ENCODE measurements around the gene MINAR2. TPM values are rescaled to one million over a fixed set of nuclear protein-coding genes. Genes with fewer than 3 reads are reported as not detected.

The MINAR2 gene, protein sequence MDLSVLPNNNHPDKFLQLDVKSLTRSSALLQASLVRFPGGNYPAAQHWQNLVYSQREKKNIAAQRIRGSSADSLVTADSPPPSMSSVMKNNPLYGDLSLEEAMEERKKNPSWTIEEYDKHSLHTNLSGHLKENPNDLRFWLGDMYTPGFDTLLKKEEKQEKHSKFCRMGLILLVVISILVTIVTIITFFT
- not detected in 2 replicates for total RNA-seq

DNA sequence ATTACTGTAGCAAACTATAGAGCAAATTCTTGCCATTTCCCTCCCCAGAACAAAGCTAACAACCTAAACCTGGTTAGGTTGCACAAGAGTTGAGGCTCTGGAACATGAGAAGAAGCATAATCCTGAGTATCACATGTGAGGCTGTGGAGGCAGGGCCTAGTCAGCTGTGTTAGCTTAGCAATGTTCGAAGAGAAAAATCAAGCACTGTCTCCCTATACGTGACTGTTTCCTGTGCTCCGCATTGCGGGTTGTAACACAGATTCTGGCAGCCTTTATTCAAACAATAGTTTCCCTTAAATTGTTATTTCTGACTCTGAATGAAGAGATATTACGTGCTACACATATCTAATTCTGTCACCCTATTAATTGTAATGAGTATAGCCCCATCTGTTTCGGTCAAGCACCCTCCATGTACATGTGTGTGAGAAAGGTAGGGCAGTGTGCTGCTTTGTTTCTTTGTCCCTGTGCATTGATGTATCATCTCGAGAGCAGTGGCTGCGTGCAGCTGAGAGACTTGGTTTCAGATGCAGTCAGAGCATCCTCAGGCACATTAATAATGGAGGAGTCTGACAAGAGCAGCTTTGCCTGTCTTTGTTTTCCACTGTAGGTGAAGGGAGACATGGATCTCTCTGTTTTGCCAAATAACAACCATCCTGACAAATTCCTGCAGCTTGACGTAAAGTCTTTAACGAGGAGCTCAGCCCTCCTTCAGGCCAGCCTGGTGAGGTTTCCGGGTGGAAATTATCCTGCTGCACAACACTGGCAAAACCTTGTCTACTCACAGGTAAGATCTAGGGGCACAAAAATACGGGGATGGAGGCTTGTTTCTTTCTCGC lies at the start of gene MINAR2:
TSS of gene MINAR2 (plus strand) at position 523 of the 836 bp plus-strand sequence. CDS start at position 620, 97 bp downstream.
- H3K36me3 Mint-ChIP-seq (ENCODE audit: low read depth) = no peaks in the 10 kb centered on the region
- H3K27me3 Mint-ChIP-seq (ENCODE audit: low read depth) = no peaks in the 10 kb centered on the region
- H3K4me1 Mint-ChIP-seq (ENCODE audit: low read depth) = no peaks in the 10 kb centered on the region
- H3K4me3 Mint-ChIP-seq (ENCODE audit: low read depth) = no peak within 1 kb of the TSS
- no peaks in the 10 kb centered on the region for H3K9me3 Mint-ChIP-seq
- DNase-seq (ENCODE audit: low spot score) = no peak
- intact Hi-C loops (cut with micrococcal nuclease) = no loop called here
- H3K27ac Mint-ChIP-seq = no peak within 1 kb of the TSS

- no peak overlapping the region for H3K27ac Mint-ChIP-seq
- H3K36me3 Mint-ChIP-seq (ENCODE audit: low read depth) = no peaks in the 10 kb centered on the region
- intact Hi-C loops (cut with micrococcal nuclease) = no loop called here
- no peaks in the 10 kb centered on the region for H3K9me3 Mint-ChIP-seq
- no peak for DNase-seq (ENCODE audit: low spot score)
- no peaks in the 10 kb centered on the region for H3K27me3 Mint-ChIP-seq (ENCODE audit: low read depth)
- no peak overlapping the region for H3K4me3 Mint-ChIP-seq (ENCODE audit: low read depth)
- no peaks in the 10 kb centered on the region for H3K4me1 Mint-ChIP-seq (ENCODE audit: low read depth)
Observed at GRCh38 chr5:129698661-129699060, 49.2 kb upstream of the MINAR2 start.

GRCh38 chr5:129716235-129716634 lies 31.7 kb upstream of the MINAR2 start:
- H3K27me3 Mint-ChIP-seq (ENCODE audit: low read depth) = no peaks in the 10 kb centered on the region
- intact Hi-C loops (cut with micrococcal nuclease) = no loop called here
- H3K4me3 Mint-ChIP-seq (ENCODE audit: low read depth) = no peak overlapping the region
- H3K36me3 Mint-ChIP-seq (ENCODE audit: low read depth) = no peaks in the 10 kb centered on the region
- no peak overlapping the region for H3K27ac Mint-ChIP-seq
- no peak for DNase-seq (ENCODE audit: low spot score)
- H3K9me3 Mint-ChIP-seq = no peaks in the 10 kb centered on the region
- no peaks in the 10 kb centered on the region for H3K4me1 Mint-ChIP-seq (ENCODE audit: low read depth)

DNA sequence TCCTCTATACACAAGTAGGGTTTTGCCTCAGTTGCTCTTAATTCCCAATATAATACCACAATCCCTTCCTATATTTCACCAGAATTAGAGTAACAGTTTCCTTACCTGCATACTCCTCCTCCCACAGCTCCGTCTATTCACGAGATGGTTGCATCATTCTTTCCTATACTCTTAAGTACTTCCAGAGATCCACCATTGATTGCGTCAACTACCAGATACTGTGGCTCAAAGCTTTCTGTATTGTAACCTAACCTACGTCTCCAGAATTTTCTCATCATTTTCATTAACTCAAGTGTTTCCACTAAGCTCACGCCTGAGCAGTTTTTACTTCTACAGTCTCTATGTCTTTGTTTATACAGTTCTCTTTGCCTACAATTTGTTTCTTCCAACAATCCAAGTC lies 31.2 kb upstream of the MINAR2 start:
- no peak for DNase-seq (ENCODE audit: low spot score)
- Mint-ChIP-seq H3K27ac (no peak overlapping the region), H3K9me3 (no peaks in the 10 kb centered on the region), H3K4me3 (ENCODE audit: low read depth) (no peak overlapping the region), H3K4me1 (ENCODE audit: low read depth) (no peaks in the 10 kb centered on the region), H3K27me3 (ENCODE audit: low read depth) (no peaks in the 10 kb centered on the region), H3K36me3 (ENCODE audit: low read depth) (no peaks in the 10 kb centered on the region)
- intact Hi-C loops (cut with micrococcal nuclease) = no loop called here

GRCh38 chr5:129717751-129718310 lies 30.1 kb upstream of the MINAR2 start:
- no peaks in the 10 kb centered on the region for H3K9me3 Mint-ChIP-seq
- intact Hi-C loops (cut with micrococcal nuclease) = no loop called here

GRCh38 chr5:129718471-129719090 lies 29.3 kb upstream of the MINAR2 start:
- DNase-seq (ENCODE audit: low spot score) = no peak
- H3K9me3 Mint-ChIP-seq = no peaks in the 10 kb centered on the region
- intact Hi-C loops (cut with micrococcal nuclease) = no loop called here
- H3K4me3 Mint-ChIP-seq (ENCODE audit: low read depth) = no peak overlapping the region
- H3K4me1 Mint-ChIP-seq (ENCODE audit: low read depth) = no peaks in the 10 kb centered on the region
- no peaks in the 10 kb centered on the region for H3K27me3 Mint-ChIP-seq (ENCODE audit: low read depth)
- H3K27ac Mint-ChIP-seq = no peak overlapping the region
- no peaks in the 10 kb centered on the region for H3K36me3 Mint-ChIP-seq (ENCODE audit: low read depth)

More at GRCh38 chr5:129717751-129718310, 30.1 kb upstream of the MINAR2 start:
- Mint-ChIP-seq H3K27me3 (ENCODE audit: low read depth) (no peaks in the 10 kb centered on the region), H3K4me3 (ENCODE audit: low read depth) (no peak overlapping the region), H3K27ac (no peak overlapping the region), H3K4me1 (ENCODE audit: low read depth) (no peaks in the 10 kb centered on the region), H3K36me3 (ENCODE audit: low read depth) (no peaks in the 10 kb centered on the region)
- no peak for DNase-seq (ENCODE audit: low spot score)

DNA sequence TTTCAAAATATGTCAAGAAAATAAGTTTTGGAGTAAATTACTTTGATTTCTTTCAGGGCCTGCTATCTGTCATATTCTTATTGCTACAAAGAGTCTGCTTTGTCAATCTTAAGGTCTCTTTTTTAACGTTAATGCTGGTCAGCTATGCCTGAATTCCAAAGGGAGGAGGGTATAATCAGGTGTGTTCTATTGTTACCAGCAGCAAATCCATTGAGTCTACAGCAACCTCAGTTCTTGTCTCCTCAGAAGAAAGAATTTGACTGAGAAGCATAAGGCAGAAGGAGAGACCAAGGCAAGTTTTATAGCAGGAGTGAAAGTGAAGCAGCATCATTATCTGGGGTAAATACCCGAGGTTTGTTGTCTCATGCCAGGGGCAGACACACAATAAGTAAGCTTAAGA lies 23.7 kb upstream of the MINAR2 start:
- Mint-ChIP-seq H3K27me3 (ENCODE audit: low read depth) (no peaks in the 10 kb centered on the region), H3K36me3 (ENCODE audit: low read depth) (no peaks in the 10 kb centered on the region), H3K4me1 (ENCODE audit: low read depth) (no peaks in the 10 kb centered on the region), H3K4me3 (ENCODE audit: low read depth) (no peak overlapping the region), H3K9me3 (no peaks in the 10 kb centered on the region), H3K27ac (no peak overlapping the region)
- intact Hi-C loops (cut with micrococcal nuclease) = no loop called here
- DNase-seq (ENCODE audit: low spot score) = no peak

DNA sequence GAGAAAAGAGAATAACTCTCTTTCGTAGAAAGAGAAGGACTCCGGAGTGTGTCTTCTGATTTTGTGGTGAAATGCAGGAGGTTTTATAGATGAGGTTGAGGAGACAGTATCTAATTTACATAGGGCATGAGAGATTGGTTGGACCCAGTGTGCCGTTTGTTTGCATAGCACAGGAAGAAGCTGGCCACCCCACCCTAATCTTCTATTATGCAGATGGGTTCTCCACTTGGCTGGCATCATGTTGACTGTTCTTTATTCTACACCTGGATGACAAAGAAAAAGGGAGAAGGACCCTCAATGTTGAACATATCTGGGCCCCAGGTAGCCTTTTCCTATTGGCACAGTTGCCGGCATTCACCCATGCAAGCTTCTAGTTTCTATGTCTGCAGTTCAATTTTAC lies 23.2 kb upstream of the MINAR2 start:
- no peaks in the 10 kb centered on the region for H3K9me3 Mint-ChIP-seq
- DNase-seq (ENCODE audit: low spot score) = no peak
- H3K4me1 Mint-ChIP-seq (ENCODE audit: low read depth) = no peaks in the 10 kb centered on the region
- no peaks in the 10 kb centered on the region for H3K36me3 Mint-ChIP-seq (ENCODE audit: low read depth)
- intact Hi-C loops (cut with micrococcal nuclease) = no loop called here
- no peaks in the 10 kb centered on the region for H3K27me3 Mint-ChIP-seq (ENCODE audit: low read depth)
- no peak overlapping the region for H3K27ac Mint-ChIP-seq
- H3K4me3 Mint-ChIP-seq (ENCODE audit: low read depth) = no peak overlapping the region

DNA sequence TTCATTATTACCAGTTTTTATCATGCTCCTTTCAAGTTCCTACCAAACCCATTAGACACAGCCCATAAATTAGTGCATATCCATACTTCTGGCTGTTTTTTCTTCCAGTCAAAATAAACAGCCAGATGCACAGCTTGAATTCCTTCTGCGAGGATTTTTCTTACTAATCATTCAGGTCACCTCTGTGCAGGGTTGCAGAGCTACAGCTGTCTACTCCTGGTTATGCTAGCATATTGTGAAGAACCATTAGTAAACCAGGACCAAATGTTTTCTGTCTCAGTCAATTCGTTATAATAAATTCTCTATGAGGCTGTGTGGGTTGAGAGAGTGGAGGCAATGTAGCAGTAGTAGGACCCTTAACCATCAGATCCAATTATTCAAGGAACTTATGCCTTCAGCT lies 8.1 kb upstream of the MINAR2 start:
- Mint-ChIP-seq H3K4me3 (ENCODE audit: low read depth) (no peak overlapping the region), H3K27me3 (ENCODE audit: low read depth) (no peaks in the 10 kb centered on the region), H3K36me3 (ENCODE audit: low read depth) (no peaks in the 10 kb centered on the region), H3K9me3 (no peaks in the 10 kb centered on the region), H3K4me1 (ENCODE audit: low read depth) (no peaks in the 10 kb centered on the region), H3K27ac (no peak overlapping the region)
- intact Hi-C loops (cut with micrococcal nuclease) = no loop called here
- DNase-seq (ENCODE audit: low spot score) = no peak

DNA sequence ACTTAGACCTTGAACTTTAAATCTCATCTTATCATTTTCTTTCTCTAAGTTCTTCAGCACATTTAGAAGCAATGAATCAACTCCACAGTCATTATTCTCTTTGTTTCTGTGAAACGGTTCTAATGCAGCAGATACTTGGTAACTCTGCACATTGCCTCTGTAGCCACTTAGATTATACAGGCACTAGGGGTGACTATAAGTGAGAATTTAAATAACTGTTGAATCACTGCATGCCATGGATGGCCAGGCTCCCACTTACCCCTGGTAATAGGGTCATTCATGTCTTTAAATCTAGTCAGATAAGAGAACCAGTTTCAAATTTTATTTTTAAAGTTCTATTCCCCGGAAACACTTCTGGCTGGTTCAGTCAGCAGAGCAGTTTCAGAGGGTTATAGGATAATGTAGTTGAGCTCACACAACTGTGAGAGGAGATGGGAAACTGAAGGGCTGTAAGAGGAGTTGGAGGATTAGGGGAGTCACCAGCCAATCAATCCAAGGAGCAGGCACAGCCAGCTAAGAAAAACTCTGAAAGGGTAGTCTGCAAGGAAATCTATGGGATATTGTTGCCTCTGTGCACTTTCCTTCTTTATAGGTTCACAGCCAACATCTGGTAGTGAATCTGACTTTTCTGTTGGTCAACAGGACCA lies 4.2 kb upstream of the MINAR2 start:
- no peak overlapping the region for H3K4me3 Mint-ChIP-seq (ENCODE audit: low read depth)
- H3K9me3 Mint-ChIP-seq = no peaks in the 10 kb centered on the region
- H3K27me3 Mint-ChIP-seq (ENCODE audit: low read depth) = no peaks in the 10 kb centered on the region
- no peak overlapping the region for H3K27ac Mint-ChIP-seq
- H3K4me1 Mint-ChIP-seq (ENCODE audit: low read depth) = no peaks in the 10 kb centered on the region
- DNase-seq (ENCODE audit: low spot score) = no peak
- H3K36me3 Mint-ChIP-seq (ENCODE audit: low read depth) = no peaks in the 10 kb centered on the region
- intact Hi-C loops (cut with micrococcal nuclease) = no loop called here

DNA sequence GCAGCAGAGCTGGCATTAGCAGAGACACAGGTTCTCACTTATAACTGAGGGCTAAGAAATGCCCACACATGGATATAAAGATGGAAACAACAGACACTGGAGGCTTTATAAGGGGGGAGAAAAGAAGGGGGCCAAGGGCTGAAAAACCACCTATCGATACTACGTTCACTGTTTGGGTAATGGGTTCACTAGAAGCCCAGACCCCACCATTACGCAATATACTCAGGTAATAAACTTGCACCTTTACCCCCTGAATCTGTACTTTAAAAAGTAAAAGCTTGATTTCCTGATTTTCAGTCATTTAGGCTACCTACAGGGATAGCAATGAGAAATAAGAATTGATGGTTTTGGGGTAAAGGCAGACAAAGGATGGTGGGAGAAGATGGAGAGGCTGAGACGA lies 1.9 kb upstream of the MINAR2 start:
- Mint-ChIP-seq H3K4me3 (ENCODE audit: low read depth) (no peak overlapping the region), H3K9me3 (no peaks in the 10 kb centered on the region)
- intact Hi-C loops (cut with micrococcal nuclease) = no loop called here

DNA sequence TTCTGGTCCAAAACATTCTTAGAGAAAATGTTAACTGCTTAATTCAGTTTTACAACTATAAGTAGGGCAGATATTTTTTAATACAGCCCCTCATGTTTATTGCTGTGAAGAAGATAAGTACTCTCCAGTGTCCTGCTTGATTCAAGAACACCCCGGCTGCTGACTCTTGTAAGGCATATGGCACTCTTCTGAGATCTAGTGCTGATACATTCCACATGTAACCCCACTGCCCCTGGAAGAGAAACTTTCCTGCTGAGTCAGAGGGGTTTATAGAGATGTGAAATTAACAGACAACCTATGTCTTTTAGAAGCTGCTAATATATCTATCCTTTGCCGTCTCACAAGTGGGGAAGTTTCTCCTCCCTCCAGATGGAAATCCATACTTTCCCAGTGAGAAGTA lies 1.0 kb upstream of the MINAR2 start:
- Mint-ChIP-seq H3K9me3 (no peaks in the 10 kb centered on the region), H3K27me3 (ENCODE audit: low read depth) (no peaks in the 10 kb centered on the region), H3K4me3 (ENCODE audit: low read depth) (no peak overlapping the region)

More for the DNA sequence above, 1.9 kb upstream of the MINAR2 start:
- DNase-seq (ENCODE audit: low spot score) = no peak
- H3K27me3 Mint-ChIP-seq (ENCODE audit: low read depth) = no peaks in the 10 kb centered on the region
- H3K4me1 Mint-ChIP-seq (ENCODE audit: low read depth) = no peaks in the 10 kb centered on the region
- no peaks in the 10 kb centered on the region for H3K36me3 Mint-ChIP-seq (ENCODE audit: low read depth)
- H3K27ac Mint-ChIP-seq = no peak overlapping the region

More for the DNA sequence above, 1.0 kb upstream of the MINAR2 start:
- Mint-ChIP-seq H3K27ac (no peak overlapping the region), H3K36me3 (ENCODE audit: low read depth) (no peaks in the 10 kb centered on the region), H3K4me1 (ENCODE audit: low read depth) (no peaks in the 10 kb centered on the region)
- no peak for DNase-seq (ENCODE audit: low spot score)
- intact Hi-C loops (cut with micrococcal nuclease) = no loop called here

All from activated T-helper 2 cell treated with anti-CD3 and anti-CD28 coated beads, Interferon-gamma antibody, Interleukin-2, Interleukin-4, amounts not matched to agents 10 μg/mL and 5 μg/mL and 100 μg/mL, durations not matched to agents 14 hours and 24 hours and 36 hours (primary cell).